ENCODE measurements around the gene CABP4. TPM values are rescaled to one million over a fixed set of nuclear protein-coding genes. Genes with fewer than 3 reads are reported as not detected.

Gene CABP4
- total and polyA plus RNA-seq, 2 donors (not counting 1 experiment from before 2014, with no cell fraction given): 3.2 to 5.2 TPM

GRCh38 chr11:67423466-67423865, 31.7 kb upstream of the CABP4 start:
- POLR2A ChIA-PET: interaction anchor here (1.1 to 10.7 kb wide), 2 partner anchors 14 to 20 kb away, joined by 3 to 195 read pairs; partner anchors contain the start of genes PPP1CA, PTPRCAP and TBC1D10C
- no peak overlapping the region for H3K9ac ChIP-seq (ENCODE audit: low read length)
- TF ChIP-seq EZH2 (IDR thresholded peaks at IDR 0.05; ENCODE audit: borderline replicate concordance, insufficient read depth, low read depth, low read length, poor library complexity, severe bottlenecking) (no peak), CTCF (IDR thresholded peaks at IDR 0.05) (no peak)
- peaks cover 34% of the 10 kb centered on the region for H3K4me1 Mint-ChIP-seq
- H3K27me3 ChIP-seq (replicated peaks in 1 of 4; ENCODE audit: control extremely low read depth in 1 of 4, control insufficient read depth in 3 of 4, insufficient read depth in 4 of 4, low read length in 3 of 4): no peaks in the 10 kb centered on the region
- ATAC-seq (ENCODE audit: low read depth) (no peak), DNase-seq (no peak)
- H3K9me3 Mint-ChIP-seq (ENCODE audit: insufficient read depth): no peaks in the 10 kb centered on the region
- no peaks in the 10 kb centered on the region for H3K27me3 Mint-ChIP-seq
- no peak overlapping the region for H3K4me3 Mint-ChIP-seq
- H3K79me2 ChIP-seq (ENCODE audit: control insufficient read depth, insufficient read depth, low read length): peaks cover 35% of the 10 kb centered on the region
- H2AFZ ChIP-seq (ENCODE audit: insufficient read depth, low read depth, low read length, poor library complexity, severe bottlenecking): no peak overlapping the region
- CTCF ChIA-PET: interaction anchor here (1.2 to 10.4 kb wide), 3 partner anchors 11 to 20 kb away, joined by 3 to 121 read pairs (median 5); partner anchors contain the start of genes PPP1CA, PTPRCAP and TBC1D10C
- H3K4me3 ChIP-seq (ENCODE audit: control extremely low read depth in 1 of 5, extremely low read depth in 1 of 5, insufficient read depth in 1 of 5, low read depth in 2 of 5, low read length in 4 of 5): no peak overlapping the region
- no peaks in the 10 kb centered on the region for H4K20me1 ChIP-seq (ENCODE audit: control insufficient read depth, insufficient read depth, low read length, poor library complexity, severe bottlenecking)
- H3K27ac ChIP-seq (ENCODE audit: low read length in 2 of 2): no peak overlapping the region
- no peak overlapping the region for H3K27ac Mint-ChIP-seq
- no peaks in the 10 kb centered on the region for H3K36me3 ChIP-seq (replicated peaks in 1 of 2; ENCODE audit: control extremely low read depth in 1 of 2, control insufficient read depth in 1 of 2, extremely low read depth in 1 of 2, insufficient read depth in 2 of 2, low read length in 1 of 2)
- WGBS (ENCODE audit: insufficient coverage): 92% methylated on average over 13 of the region's 13 CpGs
- H3K9me3 ChIP-seq (ENCODE audit: control extremely low read depth in 1 of 3, control insufficient read depth in 2 of 3, insufficient read depth in 1 of 3, low read length in 2 of 3): no peaks in the 10 kb centered on the region
- intact Hi-C loops (cut with micrococcal nuclease): no loop called here
- no peak overlapping the region for H3K4me2 ChIP-seq (replicated peaks; ENCODE audit: low read depth, low read length, poor library complexity, severe bottlenecking)
- peaks cover 28 to 37% of the 10 kb centered on the region in 2 donors for H3K4me1 ChIP-seq (ENCODE audit: control insufficient read depth in 2 of 2, insufficient read depth in 2 of 2, low read length in 2 of 2)

- no peak for DNase-seq
- TF ChIP-seq CTCF (IDR thresholded peaks at IDR 0.05) (no peak), EZH2 (IDR thresholded peaks at IDR 0.05; ENCODE audit: borderline replicate concordance, insufficient read depth, low read depth, low read length, poor library complexity, severe bottlenecking) (no peak)
- H3K4me2 ChIP-seq (replicated peaks; ENCODE audit: low read depth, low read length, poor library complexity, severe bottlenecking): no peak overlapping the region
- POLR2A ChIA-PET: interaction anchor here (0.6 to 10.7 kb wide), 3 partner anchors 21 to 269 kb away, joined by 3 to 195 read pairs (median 8); partner anchors contain the start of genes PPP1CA and TBC1D10C
- intact Hi-C loops (cut with micrococcal nuclease): no loop called here
- WGBS (ENCODE audit: insufficient coverage): 96% methylated on average over 30 of the region's 34 CpGs
- H3K27ac ChIP-seq (ENCODE audit: low read length in 2 of 2): no peak overlapping the region
- no peaks in the 10 kb centered on the region for H3K27me3 ChIP-seq (replicated peaks in 1 of 4; ENCODE audit: control extremely low read depth in 1 of 4, control insufficient read depth in 3 of 4, insufficient read depth in 4 of 4, low read length in 3 of 4)
- no peak for ATAC-seq (ENCODE audit: low read depth)
- H3K4me1 ChIP-seq (ENCODE audit: control insufficient read depth in 2 of 2, insufficient read depth in 2 of 2, low read length in 2 of 2): peaks cover 25 to 36% of the 10 kb centered on the region in 2 donors
- no peaks in the 10 kb centered on the region for H3K36me3 ChIP-seq (replicated peaks in 1 of 2; ENCODE audit: control extremely low read depth in 1 of 2, control insufficient read depth in 1 of 2, extremely low read depth in 1 of 2, insufficient read depth in 2 of 2, low read length in 1 of 2)
- Mint-ChIP-seq H3K27me3 (no peaks in the 10 kb centered on the region), H3K9me3 (ENCODE audit: insufficient read depth) (no peaks in the 10 kb centered on the region), H3K4me1 (peaks cover 33% of the 10 kb centered on the region), H3K4me3 (no peak overlapping the region), H3K27ac (no peak overlapping the region)
- peaks cover 5% of the 10 kb centered on the region for H4K20me1 ChIP-seq (ENCODE audit: control insufficient read depth, insufficient read depth, low read length, poor library complexity, severe bottlenecking)
- H3K4me3 ChIP-seq (ENCODE audit: control extremely low read depth in 1 of 5, extremely low read depth in 1 of 5, insufficient read depth in 1 of 5, low read depth in 2 of 5, low read length in 4 of 5): no peak overlapping the region
- H3K9me3 ChIP-seq (ENCODE audit: control extremely low read depth in 1 of 3, control insufficient read depth in 2 of 3, insufficient read depth in 1 of 3, low read length in 2 of 3): no peaks in the 10 kb centered on the region
- CTCF ChIA-PET: interaction anchor here (1.8 to 10.4 kb wide), 2 partner anchors 14 to 21 kb away, joined by 5 to 121 read pairs; partner anchors contain the start of genes PPP1CA, PTPRCAP and TBC1D10C
- H3K9ac ChIP-seq (ENCODE audit: low read length): no peak overlapping the region
- H2AFZ ChIP-seq (ENCODE audit: insufficient read depth, low read depth, low read length, poor library complexity, severe bottlenecking): no peak overlapping the region
- peaks cover 41% of the 10 kb centered on the region for H3K79me2 ChIP-seq (ENCODE audit: control insufficient read depth, insufficient read depth, low read length)
Observed at GRCh38 chr11:67423891-67424613, 31.1 kb upstream of the CABP4 start.

All from B cell (primary cell).